H1 (cell line): ENCODE results near the gene SPC25. TPM values are rescaled to one million over a fixed set of nuclear protein-coding genes. Genes with fewer than 3 reads are reported as not detected.

Experiments
- CTCF ChIA-PET: fragments of 300-600 bp; sonication (Branson Sonifier 250); formaldehyde crosslinking; loops from one replicate; lab custom pipeline; 2021; ENCODE audit not compliant: partially characterized antibody; lab: Charles Lee
- POLR2A ChIA-PET: fragments of 300-600 bp; sonication (Branson Sonifier 250); formaldehyde crosslinking; loops from one replicate; lab custom pipeline; 2021; ENCODE audit warnings: inconsistent platforms; ENCODE audit not compliant: partially characterized antibody; lab: Charles Lee
- DNase-seq, 2 experiments: peaks; one replicate each; pipeline versions ENCODE4 v3.0.0 to v3.0.0-alpha.2; 2010 to 2022; ENCODE audit warnings: low spot score in 2 of 2, low read depth in 1 of 2, mixed read lengths in 1 of 2
- FAIRE-seq: peaks from 2 replicates; lab custom pipeline; 2011; peaks lifted over from hg19 to GRCh38; lab: Jason Lieb, UNC
- H2AFZ ChIP-seq: 2 replicates; pipeline ENCODE4 v1.8.1; 2012; ENCODE audit warnings: low read length, inconsistent platforms
- H2AK5ac ChIP-seq: 2 replicates; pipeline ENCODE4 v1.6.1; 2013; ENCODE audit warnings: low read depth, low read length
- H2BK120ac ChIP-seq: replicated peaks from 2 replicates; pipeline ENCODE3; 2013; ENCODE audit warnings: low read depth, low read length, inconsistent platforms
- H2BK12ac ChIP-seq: 2 replicates; pipeline ENCODE4 v1.6.1; 2013; ENCODE audit warnings: low read depth, low read length
- H2BK15ac ChIP-seq: 2 replicates; pipeline ENCODE4 v1.6.1; 2013; ENCODE audit warnings: low read length
- H2BK20ac ChIP-seq: 2 replicates; pipeline ENCODE4 v1.6.1; 2013; ENCODE audit warnings: low read length
- H2BK5ac ChIP-seq: 2 replicates; pipeline ENCODE4 v1.6.1; 2013; ENCODE audit warnings: low read depth, low read length
- H3K14ac ChIP-seq: 2 replicates; pipeline ENCODE4 v1.6.1; 2013; ENCODE audit warnings: inconsistent platforms; ENCODE audit not compliant: insufficient read length
- H3K18ac ChIP-seq: 2 replicates; pipeline ENCODE4 v1.6.1; 2013; ENCODE audit warnings: low read length; ENCODE audit errors: extremely low read depth
- H3K23ac ChIP-seq: 2 replicates; pipeline ENCODE4 v1.6.1; 2013; ENCODE audit warnings: inconsistent platforms; ENCODE audit not compliant: insufficient read length
- H3K23me2 ChIP-seq: 2 replicates; pipeline ENCODE4 v1.6.1; 2013; ENCODE audit warnings: low read depth, low read length
- H3K27ac ChIP-seq: 2 replicates; pipeline ENCODE4 v1.6.1; 2011; ENCODE audit warnings: low read depth, low read length, inconsistent platforms
- H3K27me3 ChIP-seq, 4 experiments: replicated peaks in 1 of 4; 1 replicate in 1 of 4; 2 replicates in 3 of 4; pipeline versions ENCODE4 v1.6.1 to v1.8.1; 2011 to 2013; ENCODE audit warnings: low read length in 3 of 4, mild to moderate bottlenecking in 3 of 4, inconsistent platforms in 2 of 4, mixed read lengths in 2 of 4, moderate library complexity in 1 of 4; ENCODE audit not compliant: control insufficient read depth in 3 of 4, insufficient read depth in 3 of 4; ENCODE audit errors: extremely low read depth in 1 of 4
- H3K36me3 ChIP-seq, 4 experiments: 2 replicates each; pipeline versions ENCODE4 v1.6.1 to v1.8.1; 2011 to 2013; ENCODE audit warnings: mild to moderate bottlenecking in 4 of 4, low read length in 3 of 4, moderate library complexity in 2 of 4, control low read depth in 1 of 4, inconsistent platforms in 1 of 4; ENCODE audit not compliant: insufficient read depth in 4 of 4, control insufficient read depth in 2 of 4
- H3K4ac ChIP-seq: replicated peaks from 2 replicates; pipeline ENCODE3; 2013; ENCODE audit warnings: low read length, low read depth, mixed read lengths, inconsistent platforms; ENCODE audit not compliant: insufficient read length
- H3K4me1 ChIP-seq, 4 experiments: replicated peaks in 1 of 4; 1 replicate in 1 of 4; 2 replicates in 3 of 4; pipeline versions ENCODE4 v1.6.1 to v1.8.1; 2011 to 2013; ENCODE audit warnings: low read length in 3 of 4, inconsistent platforms in 2 of 4, mixed read lengths in 1 of 4; ENCODE audit not compliant: insufficient read depth in 4 of 4, control insufficient read depth in 3 of 4
- H3K4me2 ChIP-seq, 2 experiments: 2 replicates each; pipeline versions ENCODE4 v1.6.1 to v1.8.1; 2011 to 2013; ENCODE audit warnings: low read depth in 2 of 2, low read length in 2 of 2, control low read depth in 1 of 2, inconsistent platforms in 1 of 2, mild to moderate bottlenecking in 1 of 2; ENCODE audit not compliant: insufficient read depth in 1 of 2
- H3K4me3 ChIP-seq, 4 experiments: fragments of 200-600, 300-600 bp in 1 of 4; sonication (generic), shearing (Covaris generic), sonication (Bioruptor Twin) in 1 of 4; 2 replicates each; pipeline versions ENCODE4 v1.5.1 to v1.8.1; 2011 to 2016; ENCODE audit warnings: low read length in 4 of 4, low read depth in 3 of 4, control low read depth in 2 of 4, inconsistent platforms in 2 of 4, mild to moderate bottlenecking in 2 of 4, mixed read lengths in 1 of 4, moderate library complexity in 1 of 4; ENCODE audit not compliant: insufficient read depth in 2 of 4; ENCODE audit errors: extremely low read depth in 1 of 4
- H3K56ac ChIP-seq: replicated peaks from 2 replicates; pipeline ENCODE3; 2013; ENCODE audit warnings: low read depth, mild to moderate bottlenecking, mixed read lengths, low read length, inconsistent platforms; ENCODE audit not compliant: insufficient read length
- H3K79me1 ChIP-seq: 2 replicates; pipeline ENCODE4 v1.6.1; 2013; ENCODE audit warnings: low read depth, low read length, control low read depth
- H3K79me2 ChIP-seq, 2 experiments: 2 replicates each; pipeline versions ENCODE4 v1.6.1 to v1.8.1; 2012 to 2013; ENCODE audit warnings: low read length in 2 of 2, mild to moderate bottlenecking in 2 of 2, inconsistent platforms in 1 of 2; ENCODE audit not compliant: insufficient read depth in 2 of 2, control insufficient read depth in 1 of 2
- H3K9ac ChIP-seq, 4 experiments: replicated peaks in 1 of 4; 1 replicate in 1 of 4; 2 replicates in 3 of 4; pipeline versions ENCODE4 v1.6.1 to v1.8.1; 2011 to 2013; ENCODE audit warnings: low read depth in 3 of 4, low read length in 3 of 4, control low read depth in 2 of 4, mild to moderate bottlenecking in 2 of 4, moderate library complexity in 2 of 4, inconsistent platforms in 1 of 4; ENCODE audit errors: extremely low read depth in 1 of 4
- H3K9me3 ChIP-seq, 2 experiments: 2 replicates each; pipeline versions ENCODE4 v1.6.1 to v1.8.1; 2012 to 2013; ENCODE audit warnings: mild to moderate bottlenecking in 2 of 2, moderate library complexity in 2 of 2, control low read depth in 1 of 2, inconsistent platforms in 1 of 2, low read depth in 1 of 2, low read length in 1 of 2, mixed read lengths in 1 of 2; ENCODE audit not compliant: insufficient read depth in 2 of 2
- H4K20me1 ChIP-seq, 2 experiments: replicated peaks in 1 of 2; 2 replicates each; pipeline versions ENCODE3 to v1.8.1; 2011 to 2013; ENCODE audit warnings: inconsistent platforms in 2 of 2, low read length in 2 of 2, mild to moderate bottlenecking in 1 of 2; ENCODE audit not compliant: insufficient read depth in 2 of 2, control insufficient read depth in 1 of 2
- H4K5ac ChIP-seq: 2 replicates; pipeline ENCODE4 v1.6.1; 2013; ENCODE audit warnings: low read length, low read depth, mixed read lengths, inconsistent platforms; ENCODE audit not compliant: insufficient read length
- H4K8ac ChIP-seq: 2 replicates; pipeline ENCODE4 v1.8.0; 2013; ENCODE audit warnings: mild to moderate bottlenecking, moderate library complexity, low read length, inconsistent platforms; ENCODE audit not compliant: insufficient read depth; ENCODE audit errors: extremely low read depth
- H4K91ac ChIP-seq: replicated peaks from 2 replicates; pipeline ENCODE3; 2013; ENCODE audit warnings: low read length, mixed read lengths, inconsistent platforms; ENCODE audit not compliant: insufficient read length
- ASH2L ChIP-seq: fragments of 200-600, 300-600 bp; sonication (generic); IDR thresholded peaks from one replicate; pipeline ENCODE4 v1.7.1; 2017; ENCODE audit warnings: low read length
- CBX5 ChIP-seq: fragments of 300-800, 300-1000 bp; sonication (generic); IDR thresholded peaks from 2 replicates; pipeline ENCODE4 v1.7.1; 2016; ENCODE audit warnings: antibody characterized with exemption, low read length, low read depth
- HDAC6 ChIP-seq: IDR thresholded peaks from one replicate; pipeline ENCODE4 v1.7.1; 2012; ENCODE audit warnings: low read depth, mild to moderate bottlenecking, inconsistent platforms, low read length, moderate library complexity
- PHF8 ChIP-seq: fragments of 200-600 bp; sonication (generic); conservative IDR thresholded peaks from 2 replicates; pipeline ENCODE4 v1.7.1; 2012; ENCODE audit warnings: low read depth, mild to moderate bottlenecking, inconsistent platforms, low read length, moderate library complexity
- SP2 ChIP-seq: IDR thresholded peaks from 2 replicates; pipeline ENCODE4 v1.6.1; 2012; ENCODE audit warnings: mild to moderate bottlenecking, low read length, inconsistent platforms
- TAF7 ChIP-seq: optimal IDR thresholded peaks from 2 replicates; pipeline ENCODE3; 2011; ENCODE audit warnings: low read depth, mild to moderate bottlenecking, inconsistent platforms, low read length, moderate library complexity, borderline replicate concordance
- WGBS, 2 experiments: shearing (Covaris generic) in 1 of 2; methylation state at CpG; one replicate each; pipeline versions ENCODE4 v1.1.6 to v1.1.7; 2013 to 2015; ENCODE audit warnings: low lambda C conversion rate in 2 of 2, mixed read lengths in 2 of 2, inconsistent platforms in 1 of 2, low coverage in 1 of 2, missing lambda C conversion rate in 1 of 2; ENCODE audit not compliant: insufficient replicate concordance in 2 of 2, insufficient coverage in 1 of 2, insufficient read length in 1 of 2; ENCODE audit errors: extremely low coverage in 1 of 2, missing lambda C conversion rate in 1 of 2; 5-methylcytosine and 5-hydroxymethylcytosine counted together
- polyA plus RNA-seq, 7 experiments: library from polyadenylated mRNA; depleted of rRNA in 3 of 7; stranded (reverse) in 5 of 7; unstranded in 2 of 7; fragments of >200 nt in 5 of 7; fragments of 200-250 nt in 2 of 7; gene quantifications; 1 replicate in 5 of 7; 2 replicates in 1 of 7; 4 replicates in 1 of 7; pipeline versions ENCODE4 v1.2.1 to v1.2.3, GENCODE V29; 2011 to 2013; ENCODE audit warnings: missing spikeins in 2 of 7, mixed read lengths in 2 of 7
- total RNA-seq: library from RNA; stranded (reverse); fragmentation: NEBNext Ultra II Directional; extraction: Animal tissue kit (Norgen Biotek cat#: 25700); gene quantifications from 2 replicates; pipeline ENCODE4 v1.2.1, GENCODE V29; 2021
- TF ChIP-seq, protein P1 (sequence below): IDR thresholded peaks from 2 replicates; pipeline ENCODE4 v1.6.1; 2012; ENCODE audit warnings: low read length, inconsistent platforms

SPC25 gene
- total and polyA plus RNA-seq, 2 of the 8 experiments (the other 6 are each of a cell fraction or from before 2014, with no cell fraction given): 21.0 to 34.7 TPM

DNA sequence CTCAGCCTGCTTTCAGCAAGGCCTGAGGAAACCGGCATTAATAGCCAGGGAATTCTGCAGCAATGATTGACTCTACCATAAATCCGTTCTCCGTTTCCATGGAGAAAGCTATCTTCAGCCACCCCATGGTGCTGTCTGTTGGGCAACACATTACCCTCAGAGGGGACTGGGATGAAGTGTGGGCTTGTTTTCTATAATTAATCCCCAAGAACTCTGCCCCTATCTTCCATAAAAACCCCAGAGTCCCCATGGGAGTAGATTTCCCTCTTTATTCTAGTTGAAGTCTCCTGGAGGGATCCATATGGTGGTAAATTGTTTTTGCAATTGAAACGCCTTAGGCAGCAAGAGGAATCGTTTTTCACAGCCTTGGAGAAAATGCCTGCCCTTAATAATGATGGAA is 20.1 kb upstream of the SPC25 start:
- peaks cover 0 to 2% (median under 1%) of the 10 kb centered on the region in 4 experiments; a peak in 2 of 7 replicates for H3K27me3 ChIP-seq
- no peak for FAIRE-seq
- no peak overlapping the region for H3K23ac ChIP-seq
- CTCF ChIA-PET: interaction anchor here (0.7 to 1.3 kb wide), 2 partner anchors 11 to 204 kb away, joined by 3 to 6 read pairs; no protein-coding TSS in a partner anchor
- no peak overlapping the region for H3K4me2 ChIP-seq
- H3K27ac ChIP-seq: no peak overlapping the region
- H3K79me1 ChIP-seq: no peaks in the 10 kb centered on the region
- H2BK15ac ChIP-seq: no peak overlapping the region
- POLR2A ChIA-PET: no interaction called here
- no peaks in the 10 kb centered on the region for H4K20me1 ChIP-seq
- no peak overlapping the region for H2AK5ac ChIP-seq
- H3K14ac ChIP-seq: no peak overlapping the region
- no peak overlapping the region for H3K56ac ChIP-seq
- no peaks in the 10 kb centered on the region for H3K36me3 ChIP-seq
- WGBS, 2 experiments: 83% methylated on average over 5 of the region's 5 CpGs; no CpG with 5 or more reads in 1 of the 2 experiments
- no peaks in the 10 kb centered on the region for H3K79me2 ChIP-seq
- peak overlapping the region; percentile 3 for H4K91ac ChIP-seq
- no peaks in the 10 kb centered on the region for H3K23me2 ChIP-seq
- H2BK20ac ChIP-seq: peak overlapping the region; percentile 23; the same call in 1 of the 2 replicates
- no peak overlapping the region for H3K9ac ChIP-seq
- no peak overlapping the region for H2BK120ac ChIP-seq
- no peak overlapping the region for H3K4ac ChIP-seq
- H2BK5ac ChIP-seq: no peak overlapping the region
- H2BK12ac ChIP-seq: no peak overlapping the region; the same call in 1 of the 2 replicates
- no peak overlapping the region for H3K4me3 ChIP-seq
- H3K4me1 ChIP-seq: peaks cover 12 to 31% (median 30%) of the 10 kb centered on the region in 4 experiments
- H2AFZ ChIP-seq: no peak overlapping the region
- no peak overlapping the region for H3K18ac ChIP-seq
- H3K9me3 ChIP-seq: peaks cover under 1% of the 10 kb centered on the region in 2 experiments; a peak in 3 of 4 replicates
- no peak overlapping the region for H4K5ac ChIP-seq
- no peak overlapping the region for H4K8ac ChIP-seq
- DNase-seq: no peak
- no peak for TF ChIP-seq ASH2L
- no peak for TF ChIP-seq HDAC6
- no peak for TF ChIP-seq TAF7
- no peak for TF ChIP-seq SP2
- TF ChIP-seq, protein P1, sequence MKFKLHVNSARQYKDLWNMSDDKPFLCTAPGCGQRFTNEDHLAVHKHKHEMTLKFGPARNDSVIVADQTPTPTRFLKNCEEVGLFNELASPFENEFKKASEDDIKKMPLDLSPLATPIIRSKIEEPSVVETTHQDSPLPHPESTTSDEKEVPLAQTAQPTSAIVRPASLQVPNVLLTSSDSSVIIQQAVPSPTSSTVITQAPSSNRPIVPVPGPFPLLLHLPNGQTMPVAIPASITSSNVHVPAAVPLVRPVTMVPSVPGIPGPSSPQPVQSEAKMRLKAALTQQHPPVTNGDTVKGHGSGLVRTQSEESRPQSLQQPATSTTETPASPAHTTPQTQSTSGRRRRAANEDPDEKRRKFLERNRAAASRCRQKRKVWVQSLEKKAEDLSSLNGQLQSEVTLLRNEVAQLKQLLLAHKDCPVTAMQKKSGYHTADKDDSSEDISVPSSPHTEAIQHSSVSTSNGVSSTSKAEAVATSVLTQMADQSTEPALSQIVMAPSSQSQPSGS: no peak
- TF ChIP-seq PHF8: no peak
- TF ChIP-seq CBX5: no peak
